Head of caudate nucleus (tissue), 42 donors: Measurements from ENCODE around the gene MFGE8.

Experiments
- DNase-seq, 42 donors: peaks; one replicate each; pipeline versions ENCODE4 v3.0.0 to v3.0.0-alpha.2; 2020 to 2021; ENCODE audit warnings: mixed read lengths in 7 of 42
- intact Hi-C: fragments of 100-400 bp; cut with DNase I; formaldehyde crosslinking; loops from one replicate; pipeline ENCODE4 v1.15.0; 2022

MFGE8 gene

DNA sequence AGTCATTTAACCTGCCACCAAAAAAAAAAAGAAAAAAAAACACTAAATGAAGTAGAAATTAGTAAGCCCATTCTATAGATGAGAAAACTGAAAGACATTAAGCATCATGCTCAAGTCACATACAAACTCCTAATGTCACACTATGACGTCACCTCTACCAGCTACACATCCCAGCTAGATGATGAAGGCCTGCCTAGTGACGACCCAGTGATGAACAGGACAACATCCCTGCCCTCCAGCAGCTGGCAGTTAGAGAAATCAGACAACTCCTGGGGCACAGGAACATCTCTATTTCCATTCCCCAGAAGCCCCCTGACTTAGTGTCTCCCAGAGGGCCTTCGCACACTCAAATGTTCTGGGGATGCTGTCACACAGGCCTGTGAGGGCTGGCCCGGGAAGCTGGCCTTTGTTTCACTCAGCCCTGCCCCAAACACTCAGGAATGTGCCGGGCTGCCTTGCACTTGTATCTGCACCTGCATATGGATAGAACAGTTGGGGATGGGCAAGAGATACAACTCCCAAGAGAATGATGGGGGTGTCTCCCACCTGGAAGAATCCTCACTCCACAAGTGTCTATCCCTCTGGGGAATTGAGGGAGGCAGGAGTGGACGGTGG, 10.9 kb downstream of the MFGE8 start:
- intact Hi-C loops: no loop called here
- no peak for DNase-seq

DNA sequence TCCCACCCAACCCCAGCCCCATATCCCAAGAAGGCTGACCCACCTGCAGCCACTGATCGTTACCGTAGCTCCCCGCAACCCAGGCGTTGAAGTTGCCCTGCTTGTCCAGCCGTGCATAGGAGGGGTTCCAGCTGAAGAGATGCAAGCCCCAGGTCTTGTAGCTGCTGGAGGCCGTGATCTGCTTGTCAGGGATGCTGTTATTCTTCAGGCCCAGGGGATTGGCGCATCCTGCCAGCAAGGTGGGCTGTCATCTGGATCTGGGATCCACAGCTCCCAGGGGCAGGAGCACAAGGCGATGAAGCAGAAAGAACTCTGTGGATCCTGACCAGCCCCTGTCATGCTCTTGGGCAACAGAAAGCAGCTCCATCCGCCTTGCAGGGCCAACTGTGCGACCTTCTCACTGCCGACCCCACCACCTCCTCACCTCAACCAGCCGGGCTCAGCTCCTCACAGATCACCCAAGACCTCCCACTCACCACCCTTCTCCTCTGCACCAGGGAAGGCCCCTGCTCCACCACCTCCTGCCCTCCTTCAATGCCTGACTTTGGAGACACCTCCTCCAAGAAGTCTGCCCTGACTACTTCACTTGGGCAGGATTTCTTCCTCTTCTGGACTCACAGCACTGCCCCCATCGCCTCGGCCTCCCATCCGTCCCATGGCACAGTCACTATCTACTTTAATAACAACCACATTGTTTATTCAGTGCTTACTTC, 11.5 kb downstream of the MFGE8 start:
- no peak for DNase-seq
- intact Hi-C loops: no loop called here

DNA sequence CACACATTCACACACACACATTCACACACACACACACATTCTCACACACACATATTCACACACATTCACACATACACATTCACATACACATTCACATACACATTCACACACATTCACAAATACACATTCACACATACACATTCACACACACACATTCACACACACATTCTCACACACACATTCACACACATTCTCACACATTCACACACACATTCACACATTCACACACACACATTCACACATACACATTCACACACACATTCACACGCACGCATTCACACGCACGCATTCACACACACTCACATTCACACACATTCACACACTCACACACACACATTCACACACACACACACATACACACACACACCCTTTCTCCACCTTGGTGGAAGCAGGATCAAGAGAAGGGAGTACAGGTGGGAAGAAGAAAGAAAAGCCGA, 12.2 kb downstream of the MFGE8 start:
- intact Hi-C loops: no loop called here
- no peak for DNase-seq

DNA sequence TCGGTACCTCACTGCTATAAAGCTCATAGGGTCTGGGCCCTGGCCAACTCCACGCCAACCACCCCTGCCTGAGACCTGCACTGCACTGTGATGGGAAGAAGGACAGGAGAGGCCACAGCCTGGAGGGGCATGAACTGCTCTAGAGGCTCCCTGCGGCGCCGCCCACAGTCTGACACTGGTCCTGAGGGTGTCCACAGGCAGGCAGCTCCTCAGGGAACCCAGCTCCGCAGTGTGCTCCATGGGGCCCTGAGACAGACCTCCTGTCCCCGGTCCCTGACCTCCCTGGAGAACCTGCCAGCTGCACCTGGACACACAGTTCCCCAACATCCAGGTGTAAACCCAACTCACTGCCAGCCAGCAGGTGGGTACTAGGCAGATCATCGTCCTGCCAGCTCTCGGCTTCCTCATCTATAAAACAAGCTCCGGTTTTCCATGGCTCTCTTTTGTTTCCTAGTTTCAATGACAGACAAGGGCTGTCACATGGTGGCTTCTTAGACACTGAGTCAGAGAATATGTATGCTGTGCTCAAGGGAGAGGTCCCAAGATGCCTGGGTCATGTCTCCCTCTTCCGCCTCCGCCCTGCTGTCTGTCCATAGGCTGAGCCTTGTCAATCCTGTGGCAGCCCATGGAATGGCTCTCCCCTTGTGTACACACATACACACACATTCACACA, 12.7 kb downstream of the MFGE8 start:
- intact Hi-C loops: no loop called here
- no peak for DNase-seq

DNA sequence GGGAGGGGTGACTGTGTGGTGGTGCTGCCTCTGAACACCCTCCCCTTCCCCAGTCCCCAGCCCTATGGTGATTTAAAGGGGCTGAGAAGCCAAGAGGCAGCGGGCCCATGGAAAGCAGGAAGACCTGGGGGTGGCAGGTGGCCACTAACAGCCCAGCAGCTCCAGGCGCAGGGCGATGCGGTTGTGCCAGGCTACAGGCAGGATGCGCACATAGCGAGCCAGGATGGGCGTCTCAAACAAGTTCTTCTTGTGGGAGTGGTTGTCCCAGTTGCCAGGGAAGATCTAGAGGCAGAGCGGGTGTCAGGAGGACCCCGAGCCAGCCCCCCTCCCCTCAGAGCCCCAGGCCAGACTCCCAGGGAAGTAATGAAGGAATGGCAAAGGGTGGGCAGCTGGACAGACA, 13.9 kb downstream of the MFGE8 start:
- no peak for DNase-seq
- intact Hi-C loops: no loop called here

DNA sequence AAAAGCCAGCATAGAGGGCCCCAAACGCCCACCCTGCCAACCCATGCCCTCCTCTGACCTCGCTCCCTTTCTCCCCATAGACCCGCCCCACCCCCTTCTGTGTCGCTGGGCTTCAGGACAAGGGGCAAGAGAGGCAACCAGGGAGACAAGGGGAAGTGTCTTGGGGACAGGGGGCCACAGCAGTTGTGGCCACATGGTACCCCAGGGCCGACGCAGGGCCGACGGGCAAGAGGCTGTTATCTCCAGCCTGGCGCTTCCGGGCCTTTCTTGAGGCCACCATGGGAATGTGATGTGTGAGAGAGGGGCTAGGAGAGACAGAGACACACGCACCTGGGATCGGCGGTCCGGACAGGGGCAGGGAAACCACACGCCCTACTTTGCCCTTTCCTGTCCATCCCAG, 14.4 kb downstream of the MFGE8 start:
- DNase-seq: no peak
- intact Hi-C loops: no loop called here

DNA sequence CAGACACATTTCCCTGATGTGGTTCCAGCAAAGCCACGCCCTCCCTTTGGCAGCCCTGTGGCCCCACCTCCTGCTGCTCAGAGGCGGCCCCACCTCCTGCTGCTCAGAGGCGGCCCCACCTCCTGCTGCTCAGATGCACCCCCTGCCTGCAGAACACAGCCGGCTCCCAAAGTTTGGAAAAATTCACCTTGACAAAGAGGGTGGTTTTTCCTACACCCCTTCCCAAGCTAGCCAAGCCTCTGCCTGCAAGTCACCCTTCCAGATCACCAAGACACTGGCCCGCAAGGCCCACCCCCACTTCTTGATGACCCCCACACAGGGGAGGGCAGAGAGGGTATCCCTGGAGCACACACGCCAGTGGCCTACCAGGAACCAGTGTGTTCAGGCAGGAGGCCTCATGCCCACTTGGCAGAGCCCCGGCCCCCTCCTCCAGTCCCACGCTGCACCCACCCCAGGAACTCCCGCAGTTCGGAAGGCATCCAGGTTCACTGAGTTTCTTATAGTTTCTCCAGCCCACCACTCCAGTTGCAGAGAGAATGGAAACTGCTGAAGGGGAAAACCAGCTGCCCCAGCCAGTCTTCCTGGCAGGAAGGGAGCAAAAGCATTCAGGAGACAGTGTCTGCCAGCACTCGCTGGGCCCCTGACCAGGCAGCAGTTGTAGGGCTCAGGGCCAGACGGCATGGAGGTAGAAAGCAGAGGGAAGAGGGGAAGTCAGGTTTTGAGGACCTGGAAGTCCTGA, 15.6 kb downstream of the MFGE8 start:
- DNase-seq: peak; percentile 40 to 97 (median 80)
- intact Hi-C loops: no loop called here

DNA sequence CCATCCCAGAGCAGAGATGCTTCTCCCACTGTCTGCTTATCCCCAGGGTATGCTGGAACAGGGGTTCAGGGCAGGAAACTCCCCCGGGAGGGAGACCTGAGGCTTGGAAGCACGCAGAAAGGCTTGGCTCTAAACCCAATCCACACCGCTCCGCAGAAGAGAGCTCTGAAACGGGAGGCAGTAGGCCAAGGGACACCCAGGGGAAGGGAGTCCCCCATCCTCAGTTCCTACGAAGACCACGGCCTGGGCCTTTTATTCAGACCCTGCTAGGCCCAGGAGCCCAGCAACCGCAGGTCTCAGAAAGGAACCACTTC, 16.1 kb downstream of the MFGE8 start:
- intact Hi-C loops: no loop called here
- DNase-seq: no peak

DNA sequence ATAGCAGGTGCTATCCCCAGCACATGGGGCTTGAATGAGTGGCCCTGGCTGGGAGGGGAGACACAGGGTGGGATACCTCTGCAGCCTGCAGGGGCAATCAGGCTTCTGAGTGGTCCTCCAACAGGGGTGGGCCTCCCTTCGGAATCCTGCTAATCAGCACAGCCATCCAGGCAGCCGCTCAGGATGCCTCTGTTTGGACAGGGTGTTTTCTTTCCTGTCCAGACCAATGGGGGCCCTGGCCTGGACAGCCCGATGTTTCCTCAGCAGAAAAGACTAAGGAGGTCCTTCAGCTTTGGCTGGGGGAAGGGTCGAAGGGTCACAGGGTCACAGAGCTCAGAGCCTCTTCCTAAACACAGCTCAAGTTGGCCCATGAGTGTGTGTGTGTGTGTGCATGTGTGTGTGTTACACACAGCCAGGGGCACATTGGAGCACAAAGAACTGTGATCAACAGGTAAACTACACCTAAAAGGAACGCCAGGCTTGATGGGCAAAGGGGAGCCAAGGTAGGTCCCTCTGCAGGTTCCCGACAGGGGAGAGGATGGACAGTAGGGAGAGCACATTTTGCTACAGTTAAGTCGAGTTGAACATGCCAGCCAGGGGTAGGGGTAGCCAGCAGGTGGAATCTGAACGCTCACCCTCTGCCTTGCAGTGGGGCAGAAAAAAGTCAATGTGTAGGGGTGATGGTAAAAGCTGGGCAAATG, 16.7 kb downstream of the MFGE8 start:
- no peak for DNase-seq
- intact Hi-C loops: no loop called here

DNA sequence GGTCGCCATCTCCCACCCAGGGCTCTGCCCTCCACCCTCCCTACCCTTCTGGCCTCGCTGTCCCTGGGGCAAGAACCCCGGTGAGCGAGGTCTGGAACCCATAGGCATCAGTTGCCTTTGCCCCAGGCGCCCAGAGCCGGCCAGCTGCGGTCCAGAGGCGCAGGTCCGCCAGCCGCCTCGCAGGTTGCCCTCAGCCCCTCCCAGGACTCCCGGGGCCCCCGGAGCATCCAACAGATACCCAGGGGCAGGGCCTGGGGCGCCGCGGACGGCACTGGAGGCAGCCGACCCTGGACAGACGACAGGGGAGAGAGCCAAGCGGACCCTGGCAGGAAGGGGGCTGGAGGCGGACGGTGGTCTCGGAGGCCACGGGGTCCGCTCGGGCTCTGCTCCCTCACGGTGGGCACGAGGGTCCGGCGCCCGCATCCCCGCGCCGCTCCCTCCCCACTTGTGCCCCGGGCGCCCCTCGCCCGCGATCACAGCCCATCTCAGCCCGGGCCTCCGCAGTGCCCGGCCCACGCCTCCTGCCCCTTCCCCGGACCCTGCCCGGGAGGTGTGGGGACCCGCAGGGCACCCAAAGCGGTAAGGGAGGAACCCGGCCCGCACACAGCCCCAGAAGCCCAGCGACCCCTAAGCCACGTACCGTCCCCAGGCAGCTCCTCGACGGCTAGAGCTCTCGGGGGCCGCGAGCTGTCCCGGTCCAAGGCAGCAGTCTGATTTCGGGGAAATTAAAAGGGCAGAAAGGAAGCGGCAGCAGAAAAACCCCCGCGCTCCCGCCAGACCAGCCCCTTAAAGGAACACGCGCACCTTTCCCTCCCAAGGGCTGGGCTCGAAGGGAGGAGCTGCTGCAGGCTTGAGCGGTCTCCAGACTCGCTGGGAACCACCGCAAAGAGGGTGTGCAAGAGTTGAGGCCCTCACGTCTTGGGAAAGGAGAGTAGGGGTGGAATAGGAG, 18.1 kb downstream of the MFGE8 start, which contains the start of gene HAPLN3:
HAPLN3 (minus strand) TSS at position 726 of the 949 bp plus-strand sequence. CDS start 8,246 bp downstream, outside the sequence.
- no peak for DNase-seq
- intact Hi-C loops: no loop called here

DNA sequence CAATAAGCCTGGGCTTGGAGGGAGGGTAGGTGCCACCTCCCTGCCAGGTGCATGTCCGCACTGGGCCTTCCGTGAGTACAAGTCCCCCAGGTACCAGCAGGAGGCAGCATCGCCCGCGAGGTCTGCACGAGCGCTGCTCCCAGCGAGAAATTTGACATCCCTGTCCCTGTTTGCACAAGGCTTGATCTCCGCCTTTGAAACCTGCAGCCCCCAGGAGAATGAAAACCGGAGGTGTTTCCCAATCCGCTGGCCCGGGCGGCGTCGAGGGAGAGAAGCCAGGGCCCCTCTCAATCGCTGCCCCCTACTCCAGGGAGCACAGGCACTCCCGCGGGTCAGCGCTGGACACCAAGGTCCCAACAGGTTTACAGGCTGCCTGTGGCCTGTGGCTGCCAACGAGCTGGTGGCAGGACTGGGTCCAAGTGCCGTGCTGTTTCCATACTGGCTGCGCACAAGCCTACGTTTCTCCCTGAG, 18.8 kb downstream of the MFGE8 start:
- intact Hi-C loops: no loop called here
- peak in 34 of 42 donors; percentile 22 to 76 (median 55) for DNase-seq

DNA sequence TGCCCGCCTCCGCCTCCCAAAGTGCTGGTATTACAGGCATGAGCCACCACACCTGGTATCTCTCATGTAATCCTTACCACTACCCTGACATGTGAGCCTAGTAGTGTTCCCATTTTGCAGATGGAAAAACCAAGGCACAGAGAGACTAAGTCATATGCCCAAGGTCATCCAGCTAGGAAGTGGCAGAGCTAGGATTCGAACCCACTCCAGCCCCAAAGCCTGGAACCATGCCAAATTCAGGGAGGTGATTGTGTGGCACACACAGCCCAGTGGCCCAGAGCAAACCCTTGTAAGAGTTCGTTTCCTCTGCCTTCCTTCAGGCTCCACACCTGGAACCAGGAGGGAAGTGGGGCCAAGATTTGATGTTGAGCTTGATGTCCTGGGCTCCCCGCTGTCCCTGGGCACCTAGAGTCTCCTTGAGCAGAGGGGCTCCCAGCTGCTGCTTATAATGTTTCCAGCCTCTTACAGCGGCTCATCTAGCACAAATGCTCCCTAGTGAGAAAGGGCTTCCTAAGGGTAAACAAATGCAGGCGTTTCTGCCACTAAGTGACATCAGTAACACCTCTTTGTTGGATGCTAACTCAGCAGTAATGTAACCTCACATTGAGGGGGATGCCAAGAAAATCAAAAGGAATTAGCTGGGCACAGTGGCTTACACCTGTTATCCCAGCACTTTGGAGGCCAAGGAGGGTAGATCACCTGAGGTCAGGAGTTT, 21.5 kb downstream of the MFGE8 start:
- intact Hi-C loops: no loop called here

DNA sequence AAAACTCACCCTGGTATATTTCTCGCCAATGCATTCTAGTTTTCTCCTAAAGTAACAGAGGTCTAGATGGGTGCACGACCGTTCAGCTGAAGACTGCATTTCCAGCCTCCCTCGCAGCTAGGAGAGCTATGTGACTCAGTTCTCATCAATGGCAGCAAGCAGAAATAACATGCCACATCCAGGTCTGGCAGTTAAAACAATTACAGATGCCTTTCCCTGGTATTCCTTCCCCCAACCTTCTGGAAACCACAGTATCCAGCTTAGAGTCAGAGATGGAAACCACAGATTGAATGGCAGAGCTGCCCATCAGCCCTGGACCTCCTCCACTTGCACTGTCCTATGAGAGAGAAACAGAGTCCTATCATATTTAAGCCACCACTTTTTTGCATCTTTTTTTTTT, 22.7 kb downstream of the MFGE8 start:
- intact Hi-C loops: no loop called here
- DNase-seq: peak in 4 of 42 donors; percentile 33 to 50 (median 42)

More for the DNA sequence above, 21.5 kb downstream of the MFGE8 start:
- DNase-seq: no peak

DNA sequence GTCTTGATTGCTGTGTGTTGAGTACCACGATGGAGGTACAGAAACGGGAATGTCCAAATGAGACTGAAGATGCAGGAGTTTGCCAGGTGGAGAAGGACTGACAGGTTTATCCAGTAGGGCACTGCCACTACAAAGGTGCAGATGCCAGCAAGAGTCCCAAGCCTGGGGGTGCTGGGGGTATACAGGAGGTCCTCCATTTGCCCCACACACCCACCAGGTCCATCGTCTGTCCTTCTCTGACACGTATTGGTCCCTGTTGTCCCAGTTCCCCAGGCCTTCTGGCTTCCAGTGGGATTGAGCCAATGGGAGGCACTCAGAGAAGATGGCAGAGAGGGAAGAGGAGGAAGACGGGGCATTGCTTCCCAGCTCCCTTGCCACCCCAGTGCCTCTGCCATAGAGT, 24.5 kb downstream of the MFGE8 start:
- intact Hi-C loops: no loop called here
- DNase-seq: no peak

DNA sequence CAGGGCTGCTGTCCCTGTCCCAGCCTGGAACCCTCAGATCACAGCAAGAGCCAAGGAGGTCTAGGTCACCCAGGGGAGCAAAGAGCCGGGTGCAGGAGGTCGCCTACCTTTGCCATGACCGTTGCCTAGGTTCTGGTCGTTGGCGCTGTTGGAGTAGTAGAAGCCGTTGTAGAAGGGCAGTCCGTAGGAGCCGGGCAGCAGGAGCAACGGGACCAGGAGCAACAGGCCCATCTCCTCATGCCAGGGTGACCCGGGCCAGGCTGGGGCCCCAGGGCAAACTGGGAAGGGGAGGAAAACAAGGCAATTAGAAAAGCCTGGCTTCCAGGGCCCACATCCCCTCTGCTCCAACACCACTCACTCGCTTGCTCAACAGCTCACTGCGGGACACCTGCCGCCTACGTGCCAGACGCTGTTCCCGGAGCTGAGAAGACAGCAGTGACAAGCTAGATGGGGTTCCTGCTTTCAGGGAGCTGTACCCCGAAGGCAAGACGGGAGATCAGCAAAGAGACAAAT, 26.1 kb downstream of the MFGE8 start:
- intact Hi-C loops: no loop called here
- peak in 10 of 42 donors; percentile 13 to 49 (median 36) for DNase-seq

DNA sequence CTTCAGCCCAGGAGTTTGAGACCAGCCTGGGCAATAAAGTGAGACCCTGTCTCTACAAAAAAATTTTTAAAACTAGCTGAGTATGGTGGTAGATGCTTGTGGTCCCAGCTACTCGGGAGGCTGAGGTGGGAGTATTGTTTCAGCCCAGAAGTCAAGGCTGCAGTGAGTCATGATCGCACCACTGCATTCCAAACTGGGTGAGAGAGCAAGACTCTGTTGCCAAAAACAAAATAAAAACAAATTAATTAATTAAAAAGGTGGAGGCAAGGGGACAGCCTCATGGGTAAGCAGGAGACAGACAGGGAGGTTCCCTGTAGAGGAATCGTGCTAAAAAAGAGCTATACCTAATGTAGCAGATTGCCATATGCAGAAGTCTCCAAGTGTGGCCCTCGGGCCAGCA, 30.4 kb downstream of the MFGE8 start:
- intact Hi-C loops: no loop called here
- no peak for DNase-seq

DNA sequence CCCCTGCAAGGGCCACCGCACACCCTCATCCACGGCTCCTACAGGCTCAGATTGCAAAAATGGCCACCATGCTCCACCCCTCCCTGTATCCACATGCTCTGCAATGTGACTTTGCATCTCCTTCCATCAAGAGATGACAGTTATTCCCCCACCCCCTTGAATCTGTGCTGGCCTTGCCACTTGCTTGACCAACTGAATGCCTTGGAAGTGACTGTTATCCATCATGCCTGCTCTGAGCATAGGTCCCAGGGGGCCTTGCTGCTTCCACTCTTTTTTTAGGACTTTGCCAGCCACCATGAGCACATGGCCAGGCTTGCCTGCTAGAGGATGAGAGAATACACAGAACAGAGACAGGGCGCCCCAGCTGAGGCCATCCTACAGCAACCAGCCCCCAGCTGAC, 31.4 kb downstream of the MFGE8 start:
- no peak for DNase-seq
- intact Hi-C loops: no loop called here
